HG02938 (cell line): ENCODE data around the gene ZNF414.

Experiments used
- ATAC-seq: cut with Tn5 transposase; IDR thresholded peaks from one replicate; pipeline ENCODE4 v1.9.1; 2021; ENCODE audit warnings: mild to moderate bottlenecking, moderate library complexity; ENCODE audit not compliant: unreplicated experiment

The ZNF414 gene

GRCh38 chr19:8491574-8491973 is 22.4 kb downstream of the ZNF414 start:
- no peak for ATAC-seq

DNA sequence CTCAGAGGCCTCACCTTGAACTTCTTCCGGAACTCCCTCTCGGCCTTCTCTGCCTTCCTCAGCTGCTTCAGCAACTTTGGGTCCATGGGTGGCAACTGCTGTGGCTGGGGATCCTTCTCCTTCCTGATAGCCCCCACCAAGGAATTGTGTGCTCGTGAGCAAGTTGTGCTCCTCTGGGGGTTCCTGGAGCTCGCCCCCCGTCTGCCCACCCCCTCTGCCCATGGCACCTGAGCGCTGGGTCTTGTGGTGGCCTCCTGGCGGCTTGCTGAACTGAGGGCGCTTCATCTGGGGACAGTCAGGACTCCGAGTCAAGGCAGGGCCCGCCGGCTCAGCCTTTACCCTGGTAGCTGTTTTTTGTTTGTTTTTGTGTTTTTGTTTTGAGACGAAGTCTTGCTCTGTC is 23.1 kb downstream of the ZNF414 start:
- no peak for ATAC-seq

- ATAC-seq = no peak
These were observed 23.6 kb downstream of the ZNF414 start for GRCh38 chr19:8490395-8490760.

GRCh38 chr19:8489561-8490394 is 24.2 kb downstream of the ZNF414 start:
- no peak for ATAC-seq

- no peak for ATAC-seq
These were observed 25.6 kb downstream of the ZNF414 start for GRCh38 chr19:8488365-8488764.

- ATAC-seq = peak; percentile 43
These were observed 26.7 kb downstream of the ZNF414 start for GRCh38 chr19:8487137-8487851.

GRCh38 chr19:8486661-8487136 is 27.3 kb downstream of the ZNF414 start:
- ATAC-seq = no peak

- ATAC-seq = no peak
These were observed 28.2 kb downstream of the ZNF414 start for GRCh38 chr19:8485561-8486371.

GRCh38 chr19:8484331-8484894 is 29.6 kb downstream of the ZNF414 start:
- ATAC-seq = no peak

DNA sequence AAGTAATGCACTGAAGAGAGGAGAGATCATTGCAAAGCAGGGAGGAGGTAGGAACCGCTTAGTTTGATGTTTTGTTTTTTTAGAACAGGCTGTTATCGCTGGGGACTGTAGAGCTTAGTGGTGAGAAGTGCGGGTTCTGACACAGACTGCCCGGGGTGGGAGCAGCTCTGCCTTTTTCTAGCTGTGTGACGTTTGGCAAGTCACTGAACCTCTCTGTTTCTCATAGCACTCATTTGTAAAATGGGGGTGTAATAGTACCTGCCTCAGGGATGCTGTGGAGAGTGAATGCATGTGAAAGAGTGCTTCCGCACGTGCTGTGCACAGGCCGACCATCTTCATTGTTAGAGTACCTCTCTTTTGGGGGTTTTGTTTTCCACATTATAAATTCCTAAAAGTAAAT is 30.8 kb downstream of the ZNF414 start:
- no peak for ATAC-seq

- no peak for ATAC-seq
These were observed 31.3 kb downstream of the ZNF414 start for GRCh38 chr19:8482696-8483095.

GRCh38 chr19:8481616-8482015 is 32.4 kb downstream of the ZNF414 start:
- ATAC-seq = no peak

DNA sequence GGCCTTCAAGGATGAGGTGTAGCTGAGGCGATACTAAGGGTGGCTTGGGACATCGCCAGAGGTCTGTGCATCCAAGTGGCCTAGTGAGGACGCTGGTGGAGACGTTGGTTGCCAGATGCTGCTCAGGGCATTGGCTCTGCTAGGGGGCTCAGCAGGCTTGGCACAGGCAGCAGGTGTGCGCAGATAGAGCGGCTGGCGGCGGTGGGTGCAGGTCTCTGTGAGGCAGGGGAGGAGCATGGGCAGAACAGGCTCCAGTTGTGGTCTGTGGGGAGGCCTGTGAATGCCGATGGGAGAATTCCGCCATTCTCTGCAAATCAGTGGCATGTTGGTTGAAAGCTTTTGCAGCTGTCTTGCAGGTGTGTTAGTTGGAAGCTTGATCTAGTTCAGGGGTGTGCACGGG is 32.8 kb downstream of the ZNF414 start:
- ATAC-seq = no peak

- no peak for ATAC-seq
These were observed 35.4 kb downstream of the ZNF414 start for GRCh38 chr19:8478598-8478997.

DNA sequence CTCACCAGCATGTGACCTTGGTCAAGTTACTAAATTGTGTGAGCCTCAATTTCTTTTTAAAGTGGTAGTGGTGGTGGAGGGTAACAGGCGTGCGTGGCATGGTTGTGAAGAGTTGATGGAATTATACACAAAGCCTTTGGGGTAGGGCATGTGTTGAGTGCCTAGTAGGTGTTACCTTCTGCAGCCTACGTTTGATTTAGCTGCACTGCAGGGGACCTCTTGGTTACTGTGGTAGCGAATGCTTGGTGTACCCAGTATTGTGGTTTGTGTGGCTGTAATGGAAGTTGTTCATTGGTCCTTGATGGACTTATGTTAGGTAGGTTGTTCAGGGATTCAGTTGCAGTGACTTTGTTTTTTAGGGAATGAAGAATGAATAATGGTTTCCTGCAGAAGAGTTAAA is 36.1 kb downstream of the ZNF414 start:
- no peak for ATAC-seq

DNA sequence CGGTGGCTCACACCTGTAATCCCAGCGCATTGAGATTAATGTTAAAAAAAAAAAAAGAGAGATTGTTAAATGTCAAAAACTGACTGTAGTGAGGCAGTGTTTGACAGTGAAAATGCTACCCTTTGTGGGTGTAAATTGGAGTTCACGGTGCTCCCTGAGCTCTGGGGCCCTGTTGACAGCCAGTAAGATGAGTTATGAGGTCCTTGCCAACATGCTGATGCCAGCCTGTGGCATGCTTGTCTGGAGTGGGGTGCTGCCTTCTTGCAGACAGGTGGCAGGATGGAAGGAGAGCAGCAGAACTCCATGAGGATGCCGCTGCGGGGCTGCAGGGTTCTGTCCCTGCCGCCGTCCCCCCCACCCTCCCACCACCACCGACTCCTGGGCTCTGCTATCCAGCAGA is 37.4 kb downstream of the ZNF414 start:
- no peak for ATAC-seq

GRCh38 chr19:8475005-8475404 is 39.0 kb downstream of the ZNF414 start:
- no peak for ATAC-seq

GRCh38 chr19:8473648-8474476 is 40.1 kb downstream of the ZNF414 start:
- peak; percentile 51 for ATAC-seq

DNA sequence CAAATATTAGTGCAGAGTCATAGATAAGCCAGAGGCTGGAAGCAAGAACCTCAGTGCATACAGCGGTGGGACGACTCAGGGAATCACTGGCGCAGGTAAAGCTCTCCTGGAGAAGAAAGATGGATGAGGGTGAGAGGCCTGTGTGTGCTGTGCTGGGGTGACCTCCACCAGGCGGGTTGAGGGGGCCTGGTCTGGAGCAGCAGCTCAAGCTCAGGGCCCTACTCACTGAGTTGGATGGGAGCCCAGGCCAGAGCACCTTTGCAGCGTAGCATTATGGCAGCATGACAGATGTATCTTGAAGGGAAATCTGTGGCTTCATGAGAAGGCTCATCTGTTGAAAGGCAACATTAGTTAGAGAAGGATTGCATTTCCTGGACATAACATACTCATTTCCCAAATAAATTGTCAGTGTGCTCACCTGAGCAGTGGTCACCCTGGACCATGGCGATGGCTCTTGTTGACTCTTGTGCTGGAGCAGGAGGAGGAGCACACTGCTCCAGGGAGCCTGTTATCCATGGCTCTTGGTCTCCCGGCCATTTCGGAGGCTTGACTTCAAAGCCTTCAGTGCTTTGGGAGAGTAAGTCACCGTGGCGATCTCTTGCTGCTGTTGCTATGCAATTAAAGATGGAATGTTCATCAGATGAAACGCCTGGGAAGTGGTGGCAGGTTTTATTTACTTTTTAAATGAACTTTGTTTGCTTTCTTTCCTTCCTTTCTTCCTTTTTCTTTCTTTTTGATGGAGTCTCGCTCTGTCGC is 44.2 kb downstream of the ZNF414 start:
- no peak for ATAC-seq
